GM04504 (cell line): ENCODE data around the gene MUC2.

Experiments used
- DNase-seq: peaks from one replicate; pipeline ENCODE4 v3.0.0-alpha.2; 2012; ENCODE audit warnings: low read depth

MUC2 gene

GRCh38 chr11:1087961-1088926 is 13.6 kb downstream of the MUC2 start:
- DNase-seq = no peak

- DNase-seq = no peak
Measured at GRCh38 chr11:1088927-1089737, 14.5 kb downstream of the MUC2 start.

GRCh38 chr11:1089738-1090599 is 15.3 kb downstream of the MUC2 start:
- no peak for DNase-seq

- DNase-seq = no peak
Measured at GRCh38 chr11:1090600-1091331, 16.1 kb downstream of the MUC2 start.

GRCh38 chr11:1091332-1092083 is 16.8 kb downstream of the MUC2 start:
- DNase-seq = no peak

- DNase-seq = no peak
Measured at GRCh38 chr11:1092145-1092670, 17.5 kb downstream of the MUC2 start.

- no peak for DNase-seq
Measured at GRCh38 chr11:1092919-1093318, 18.2 kb downstream of the MUC2 start.

GRCh38 chr11:1099519-1100355 is 25.1 kb downstream of the MUC2 start:
- no peak for DNase-seq

GRCh38 chr11:1100417-1101245 is 26.0 kb downstream of the MUC2 start:
- DNase-seq = no peak

GRCh38 chr11:1101318-1102089 is 26.8 kb downstream of the MUC2 start:
- DNase-seq = no peak

GRCh38 chr11:1102221-1102971 is 27.7 kb downstream of the MUC2 start:
- no peak for DNase-seq

- DNase-seq = no peak
Measured at GRCh38 chr11:1102996-1103395, 28.3 kb downstream of the MUC2 start.

- DNase-seq = no peak
Measured at GRCh38 chr11:1103401-1104360, 29.0 kb downstream of the MUC2 start.

- no peak for DNase-seq
Measured at GRCh38 chr11:1104411-1105182, 29.9 kb downstream of the MUC2 start.

GRCh38 chr11:1105183-1105565 is 30.5 kb downstream of the MUC2 start:
- DNase-seq = no peak
